Parathyroid adenoma (tissue), 2 donors: ENCODE results near the gene CRLF3.

Experiments
- H2AFZ ChIP-seq: fragments of 300-600 bp; sonication (generic); one replicate; pipeline ENCODE4 v1.7.0; 2017; ENCODE audit warnings: antibody characterized with exemption, mild to moderate bottlenecking
- H3K27ac ChIP-seq: fragments of 300-600 bp; sonication (generic); one replicate; pipeline ENCODE4 v1.7.0; 2017
- H3K27me3 ChIP-seq: fragments of 300-600 bp; sonication (generic); one replicate; pipeline ENCODE4 v1.7.0; 2017; ENCODE audit warnings: low read length; ENCODE audit not compliant: control insufficient read depth, insufficient read depth
- H3K36me3 ChIP-seq: fragments of 300-600 bp; sonication (generic); one replicate; pipeline ENCODE4 v1.7.0; 2017; ENCODE audit warnings: low read length; ENCODE audit not compliant: control insufficient read depth, insufficient read depth
- H3K4me1 ChIP-seq: fragments of 300-600 bp; sonication (generic); one replicate; pipeline ENCODE4 v1.7.0; 2017; ENCODE audit warnings: control low read depth
- H3K4me2 ChIP-seq: fragments of 300-600 bp; sonication (generic); one replicate; pipeline ENCODE4 v1.7.0; 2017; ENCODE audit warnings: low read length
- H3K4me3 ChIP-seq: fragments of 300-600 bp; sonication (generic); one replicate; pipeline ENCODE4 v1.7.0; 2017; ENCODE audit warnings: low read depth, low read length
- H3K79me2 ChIP-seq: fragments of 300-600 bp; sonication (generic); one replicate; pipeline ENCODE4 v1.7.0; 2017; ENCODE audit warnings: control low read depth
- H3K9ac ChIP-seq: fragments of 300-600 bp; sonication (generic); one replicate; pipeline ENCODE4 v1.7.0; 2017; ENCODE audit warnings: mild to moderate bottlenecking
- H3K9me3 ChIP-seq: fragments of 300-600 bp; sonication (generic); one replicate; pipeline ENCODE4 v1.7.0; 2017; ENCODE audit warnings: low read length; ENCODE audit not compliant: control insufficient read depth
- TF ChIP-seq, protein P1 (sequence below): fragments of 300-600 bp; sonication (generic); IDR thresholded peaks from one replicate; pipeline ENCODE4 v1.7.0; 2017; ENCODE audit warnings: antibody characterized with exemption, mild to moderate bottlenecking
- donor health status: primary hyperparathyroidism.

The CRLF3 gene

DNA sequence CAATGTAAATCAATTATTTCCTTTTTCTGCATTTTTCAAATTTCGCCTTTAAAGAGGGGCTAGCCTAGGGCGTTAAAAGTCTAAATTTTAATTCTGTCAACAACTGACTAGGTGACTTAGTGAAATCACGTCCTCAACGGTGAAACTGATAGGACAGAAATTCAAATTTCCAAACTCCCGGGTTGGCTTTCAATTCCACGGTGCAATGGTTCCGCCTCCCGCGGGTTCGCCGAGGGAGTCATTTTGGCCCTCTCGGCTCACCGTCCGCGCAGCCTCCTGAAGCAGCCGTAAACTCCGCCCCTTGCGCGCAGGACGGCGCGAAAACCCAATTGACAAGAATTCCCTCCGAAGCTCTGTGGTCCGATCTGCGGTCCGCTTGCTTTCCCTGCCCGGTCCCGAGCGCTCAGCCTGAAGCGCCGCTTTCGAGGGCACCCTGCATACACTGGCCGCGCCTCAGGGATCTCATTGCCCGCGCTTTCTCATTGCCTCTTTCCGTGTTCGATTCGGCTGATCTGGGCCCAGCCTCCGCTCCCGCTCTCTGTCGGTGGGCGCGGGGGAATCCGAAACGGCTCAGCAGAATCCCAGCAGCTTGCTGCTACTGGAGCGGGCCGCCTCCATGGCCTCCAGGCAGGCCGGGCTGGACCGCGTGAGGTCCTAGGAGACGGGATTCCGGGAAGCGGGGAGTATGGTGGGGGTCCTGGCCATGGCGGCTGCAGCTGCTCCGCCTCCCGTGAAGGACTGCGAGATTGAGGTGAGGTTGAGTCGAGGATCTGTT is 7.4 kb upstream of the CRLF3 start, which contains the start of gene ATAD5:
TSS of gene ATAD5 (plus strand) at position 304 of the 775 bp plus-strand sequence. CDS start at position 686, 382 bp downstream.
- Histone ChIP-seq H3K36me3 (no peaks in the 10 kb centered on the region), H3K9ac (peak within 1 kb of the TSS; percentile 59), H2AFZ (peak within 1 kb of the TSS; percentile 91), H3K79me2 (no peaks in the 10 kb centered on the region), H3K27me3 (no peaks in the 10 kb centered on the region), H3K27ac (peak within 1 kb of the TSS; percentile 12), H3K4me2 (peak within 1 kb of the TSS; percentile 99), H3K4me1 (peaks cover 9% of the 10 kb centered on the region), H3K9me3 (no peaks in the 10 kb centered on the region), H3K4me3 (peak within 1 kb of the TSS; percentile 80)
- TF ChIP-seq, protein P1, sequence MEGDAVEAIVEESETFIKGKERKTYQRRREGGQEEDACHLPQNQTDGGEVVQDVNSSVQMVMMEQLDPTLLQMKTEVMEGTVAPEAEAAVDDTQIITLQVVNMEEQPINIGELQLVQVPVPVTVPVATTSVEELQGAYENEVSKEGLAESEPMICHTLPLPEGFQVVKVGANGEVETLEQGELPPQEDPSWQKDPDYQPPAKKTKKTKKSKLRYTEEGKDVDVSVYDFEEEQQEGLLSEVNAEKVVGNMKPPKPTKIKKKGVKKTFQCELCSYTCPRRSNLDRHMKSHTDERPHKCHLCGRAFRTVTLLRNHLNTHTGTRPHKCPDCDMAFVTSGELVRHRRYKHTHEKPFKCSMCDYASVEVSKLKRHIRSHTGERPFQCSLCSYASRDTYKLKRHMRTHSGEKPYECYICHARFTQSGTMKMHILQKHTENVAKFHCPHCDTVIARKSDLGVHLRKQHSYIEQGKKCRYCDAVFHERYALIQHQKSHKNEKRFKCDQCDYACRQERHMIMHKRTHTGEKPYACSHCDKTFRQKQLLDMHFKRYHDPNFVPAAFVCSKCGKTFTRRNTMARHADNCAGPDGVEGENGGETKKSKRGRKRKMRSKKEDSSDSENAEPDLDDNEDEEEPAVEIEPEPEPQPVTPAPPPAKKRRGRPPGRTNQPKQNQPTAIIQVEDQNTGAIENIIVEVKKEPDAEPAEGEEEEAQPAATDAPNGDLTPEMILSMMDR = no peak

DNA sequence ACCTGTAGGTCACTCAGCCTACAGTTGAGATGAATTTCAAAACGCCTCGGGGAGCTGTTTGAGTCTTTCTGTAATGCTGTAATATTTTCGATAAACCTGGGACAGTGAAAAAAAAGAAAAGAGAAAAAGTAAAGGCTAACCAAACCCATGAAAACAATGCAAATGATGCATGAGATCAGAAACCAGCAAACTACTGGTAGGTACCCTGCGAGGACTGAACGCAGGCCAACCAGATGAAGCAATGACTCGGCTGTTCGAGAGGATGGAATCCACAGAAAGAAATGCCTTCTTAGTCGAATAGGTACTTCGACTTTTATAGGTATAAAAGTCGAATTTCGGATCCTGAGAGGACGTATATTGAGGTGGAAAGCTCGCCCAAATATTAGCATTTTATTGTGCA is 6.8 kb upstream of the CRLF3 start:
- TF ChIP-seq, protein P1 = no peak

GRCh38 chr17:30829022-30829421 is 4.5 kb upstream of the CRLF3 start:
- Histone ChIP-seq H3K36me3 (no peaks in the 10 kb centered on the region), H3K27ac (no peak overlapping the region), H3K27me3 (no peaks in the 10 kb centered on the region), H3K9ac (no peak overlapping the region), H2AFZ (no peak overlapping the region), H3K4me2 (no peak overlapping the region), H3K4me3 (no peak overlapping the region), H3K79me2 (peaks cover 4% of the 10 kb centered on the region), H3K4me1 (peaks cover 9% of the 10 kb centered on the region), H3K9me3 (no peaks in the 10 kb centered on the region)
- TF ChIP-seq, protein P1 = no peak

More for the DNA sequence above, 6.8 kb upstream of the CRLF3 start:
- Histone ChIP-seq H3K9me3 (no peaks in the 10 kb centered on the region), H3K4me2 (peak overlapping the region; percentile 99), H2AFZ (peak overlapping the region; percentile 91), H3K27me3 (no peaks in the 10 kb centered on the region), H3K4me1 (peaks cover 9% of the 10 kb centered on the region), H3K36me3 (no peaks in the 10 kb centered on the region), H3K4me3 (peak overlapping the region; percentile 80), H3K79me2 (no peaks in the 10 kb centered on the region), H3K27ac (peak overlapping the region; percentile 12), H3K9ac (no peak overlapping the region)

DNA sequence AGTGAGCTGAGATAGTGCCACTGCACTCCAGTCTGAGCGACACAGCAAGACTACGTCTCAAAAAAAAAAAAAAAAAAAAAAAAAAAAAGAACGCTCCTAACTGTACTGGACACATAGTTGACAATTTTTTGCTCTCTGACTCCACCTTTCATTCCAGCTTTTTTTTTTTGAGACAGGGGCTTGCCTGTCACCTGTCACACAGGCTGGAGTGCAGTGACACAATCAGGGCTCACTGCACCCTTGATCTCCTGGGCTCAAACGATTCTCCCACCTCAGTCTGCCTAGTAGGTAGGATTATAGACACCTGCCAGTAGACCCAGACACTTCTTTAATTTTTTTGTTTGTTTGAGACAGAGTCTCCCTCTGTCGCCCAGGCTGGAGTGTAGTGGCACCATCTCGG is 2.6 kb upstream of the CRLF3 start:
- TF ChIP-seq, protein P1 = no peak
- H3K27ac ChIP-seq = no peak overlapping the region
- H3K27me3 ChIP-seq = no peaks in the 10 kb centered on the region
- no peak overlapping the region for H3K9ac ChIP-seq
- no peak overlapping the region for H3K4me2 ChIP-seq
- H3K79me2 ChIP-seq = peaks cover 5% of the 10 kb centered on the region
- no peak overlapping the region for H2AFZ ChIP-seq
- H3K4me1 ChIP-seq = peaks cover 6% of the 10 kb centered on the region
- H3K9me3 ChIP-seq = no peaks in the 10 kb centered on the region
- no peaks in the 10 kb centered on the region for H3K36me3 ChIP-seq
- no peak overlapping the region for H3K4me3 ChIP-seq

DNA sequence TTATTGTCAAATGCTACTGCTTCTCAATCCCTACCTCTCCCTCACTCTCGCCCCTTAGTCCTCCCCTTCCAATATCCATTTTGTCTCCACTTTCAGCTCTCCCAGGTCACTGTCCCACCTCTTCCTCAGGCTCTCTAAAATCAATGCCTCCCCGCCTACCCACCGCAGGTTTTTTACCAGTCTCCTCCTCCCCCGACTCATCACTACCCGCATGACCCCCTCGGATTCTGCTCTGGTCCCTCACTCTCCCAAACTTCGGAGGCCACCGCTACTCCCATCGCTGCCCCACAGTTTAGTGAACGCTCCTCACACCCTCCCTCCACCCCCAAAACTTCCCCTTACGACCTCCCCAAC is 513 bp downstream of the CRLF3 start:
- Histone ChIP-seq H3K27ac (peak overlapping the region; percentile 64), H3K27me3 (no peaks in the 10 kb centered on the region), H3K79me2 (peaks cover 17% of the 10 kb centered on the region), H3K9ac (peak overlapping the region; percentile 29), H3K9me3 (no peaks in the 10 kb centered on the region), H3K4me1 (peaks cover 2% of the 10 kb centered on the region), H3K4me2 (peak overlapping the region; percentile 89), H2AFZ (peak overlapping the region; percentile 96), H3K4me3 (peak overlapping the region; percentile 85), H3K36me3 (no peaks in the 10 kb centered on the region)
- TF ChIP-seq, protein P1 = no peak
